Memory B cell (primary cell): ENCODE measurements around the gene SLC12A8.

Experiments used
- ATAC-seq: fragments of 150-1000 bp; cut with Tn5 transposase; 2 replicates; pipeline ENCODE4 v1.10.0; 2021; ENCODE audit warnings: low read depth, mild to moderate bottlenecking, moderate library complexity
- DNase-seq, 2 donors: peaks; one replicate each; pipeline ENCODE4 v3.0.0; 2022; ENCODE audit warnings: low spot score in 2 of 2
- H3K27ac Mint-ChIP-seq: one replicate; pipeline ENCODE4 v1.8.0; 2022; ENCODE audit warnings: mild to moderate bottlenecking, moderate library complexity, mixed read lengths
- H3K27me3 Mint-ChIP-seq: one replicate; pipeline ENCODE4 v1.8.0; 2022; ENCODE audit warnings: mixed read lengths
- H3K36me3 Mint-ChIP-seq: one replicate; pipeline ENCODE4 v1.8.0; 2022; ENCODE audit warnings: mild to moderate bottlenecking, mixed read lengths
- H3K4me1 Mint-ChIP-seq: one replicate; pipeline ENCODE4 v1.8.0; 2022; ENCODE audit warnings: mixed read lengths
- H3K4me3 Mint-ChIP-seq: one replicate; pipeline ENCODE4 v1.8.0; 2022; ENCODE audit warnings: mild to moderate bottlenecking, moderate library complexity, mixed read lengths
- H3K9me3 Mint-ChIP-seq: one replicate; pipeline ENCODE4 v1.8.0; 2022; ENCODE audit warnings: mixed read lengths

SLC12A8 gene

DNA sequence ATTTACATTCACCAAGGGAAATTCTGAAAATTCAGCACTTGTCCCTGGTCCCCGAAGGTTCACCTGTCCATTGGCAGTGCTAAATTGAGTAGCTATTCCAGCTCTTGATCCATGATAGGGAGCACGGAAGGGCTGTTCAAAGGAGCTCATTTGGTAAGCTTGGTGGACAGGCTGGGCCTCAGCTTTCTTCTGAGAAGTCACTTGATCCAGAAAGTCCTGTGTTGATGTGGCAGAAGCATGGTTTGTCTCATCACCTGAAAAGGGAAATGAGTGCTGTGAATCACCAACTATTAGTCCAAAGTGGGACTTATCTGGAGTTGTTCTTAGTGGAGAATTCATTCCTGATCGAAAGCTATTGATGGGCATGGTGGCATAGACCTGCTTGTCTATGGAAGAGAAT lies 19.9 kb upstream of the SLC12A8 start:
- peaks cover 7% of the 10 kb centered on the region for H3K9me3 Mint-ChIP-seq
- peaks cover 34% of the 10 kb centered on the region for H3K36me3 Mint-ChIP-seq
- no peaks in the 10 kb centered on the region for H3K27me3 Mint-ChIP-seq
- ATAC-seq (no peak), DNase-seq (no peak)
- no peak overlapping the region for H3K4me3 Mint-ChIP-seq
- peak overlapping the region; percentile 41 for H3K27ac Mint-ChIP-seq
- no peaks in the 10 kb centered on the region for H3K4me1 Mint-ChIP-seq

DNA sequence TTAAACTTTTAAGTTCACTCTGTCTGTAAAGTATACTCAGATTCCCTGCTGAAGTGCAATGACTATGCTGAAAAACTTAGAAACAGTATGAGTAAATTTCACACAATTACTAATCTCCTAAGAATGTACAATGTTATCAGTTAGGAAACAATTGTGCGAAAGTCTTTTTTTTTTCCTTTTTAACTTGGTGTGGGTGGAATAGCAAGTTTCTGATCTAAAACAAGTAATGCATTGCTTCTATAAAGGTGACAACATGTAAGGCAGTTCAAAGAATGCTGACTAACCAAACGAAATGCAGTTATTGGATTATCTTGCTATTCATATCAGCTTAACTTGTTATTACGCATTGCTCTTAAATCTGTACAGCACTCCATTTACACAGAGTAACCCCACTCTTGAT lies 19.3 kb upstream of the SLC12A8 start:
- Mint-ChIP-seq H3K4me3 (no peak overlapping the region), H3K27me3 (no peaks in the 10 kb centered on the region), H3K9me3 (peaks cover 5% of the 10 kb centered on the region), H3K36me3 (peaks cover 30% of the 10 kb centered on the region), H3K4me1 (no peaks in the 10 kb centered on the region), H3K27ac (no peak overlapping the region)
- ATAC-seq (no peak), DNase-seq (no peak)

- DNase-seq: no peak
- no peak for ATAC-seq
- Mint-ChIP-seq H3K9me3 (no peaks in the 10 kb centered on the region), H3K4me1 (no peaks in the 10 kb centered on the region), H3K27ac (no peak overlapping the region), H3K27me3 (no peaks in the 10 kb centered on the region), H3K36me3 (peaks cover 20% of the 10 kb centered on the region), H3K4me3 (no peak overlapping the region)
Observed at GRCh38 chr3:125229707-125230106, 17.2 kb upstream of the SLC12A8 start.

- Mint-ChIP-seq H3K9me3 (no peaks in the 10 kb centered on the region), H3K4me3 (no peak overlapping the region), H3K27ac (no peak overlapping the region), H3K4me1 (no peaks in the 10 kb centered on the region), H3K27me3 (no peaks in the 10 kb centered on the region), H3K36me3 (peaks cover 20% of the 10 kb centered on the region)
- ATAC-seq: no peak
- no peak for DNase-seq
Observed at GRCh38 chr3:125229168-125229567, 16.6 kb upstream of the SLC12A8 start.

DNA sequence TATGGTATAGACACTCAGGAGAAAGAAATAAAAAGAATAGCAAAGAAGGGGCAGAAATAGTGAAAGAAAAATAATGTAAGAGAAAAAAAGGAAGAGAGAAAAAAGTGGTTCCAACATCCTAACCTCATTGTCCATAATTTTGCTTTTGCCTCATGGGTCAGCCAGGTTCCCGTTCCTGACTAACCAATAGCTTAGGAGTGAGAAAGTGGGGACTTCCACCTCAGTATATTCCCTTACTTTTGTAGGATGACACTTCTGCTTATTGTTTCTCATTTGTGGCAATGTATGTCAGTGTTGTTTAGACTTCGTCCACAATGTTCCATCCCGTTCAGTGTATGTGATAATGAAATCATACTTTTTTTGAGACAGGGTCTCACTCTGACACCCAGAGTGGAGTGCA lies 9.3 kb upstream of the SLC12A8 start:
- DNase-seq (no peak), ATAC-seq (no peak)
- H3K4me3 Mint-ChIP-seq: no peak overlapping the region
- no peaks in the 10 kb centered on the region for H3K9me3 Mint-ChIP-seq
- no peaks in the 10 kb centered on the region for H3K36me3 Mint-ChIP-seq
- H3K4me1 Mint-ChIP-seq: peaks cover 13% of the 10 kb centered on the region
- H3K27me3 Mint-ChIP-seq: no peaks in the 10 kb centered on the region
- no peak overlapping the region for H3K27ac Mint-ChIP-seq

GRCh38 chr3:125220727-125221429 lies 8.3 kb upstream of the SLC12A8 start:
- no peak for DNase-seq

DNA sequence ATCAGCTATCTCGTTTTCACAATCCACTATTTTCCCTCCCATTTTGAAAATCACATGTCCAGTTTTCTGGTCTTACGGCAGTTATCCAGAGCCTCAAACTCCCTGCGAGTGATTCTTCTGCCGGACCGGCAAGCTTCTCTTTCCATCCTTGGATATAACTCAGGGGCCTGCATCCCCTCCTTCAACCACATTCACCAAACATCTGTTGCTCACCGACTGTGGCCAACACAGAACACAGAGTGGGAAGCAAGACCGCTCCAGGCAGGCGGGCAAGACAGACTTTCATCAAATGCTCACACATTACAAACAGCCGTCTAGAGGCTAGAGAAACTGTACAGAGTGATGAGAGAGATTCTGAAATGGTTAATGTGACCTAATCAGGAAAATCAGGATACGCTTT lies 7.6 kb upstream of the SLC12A8 start:
- H3K4me3 Mint-ChIP-seq: no peak overlapping the region

More at GRCh38 chr3:125220727-125221429, 8.3 kb upstream of the SLC12A8 start:
- Mint-ChIP-seq H3K4me1 (peaks cover 13% of the 10 kb centered on the region), H3K27ac (no peak overlapping the region), H3K9me3 (no peaks in the 10 kb centered on the region), H3K27me3 (no peaks in the 10 kb centered on the region), H3K4me3 (no peak overlapping the region), H3K36me3 (no peaks in the 10 kb centered on the region)
- ATAC-seq: no peak

DNA sequence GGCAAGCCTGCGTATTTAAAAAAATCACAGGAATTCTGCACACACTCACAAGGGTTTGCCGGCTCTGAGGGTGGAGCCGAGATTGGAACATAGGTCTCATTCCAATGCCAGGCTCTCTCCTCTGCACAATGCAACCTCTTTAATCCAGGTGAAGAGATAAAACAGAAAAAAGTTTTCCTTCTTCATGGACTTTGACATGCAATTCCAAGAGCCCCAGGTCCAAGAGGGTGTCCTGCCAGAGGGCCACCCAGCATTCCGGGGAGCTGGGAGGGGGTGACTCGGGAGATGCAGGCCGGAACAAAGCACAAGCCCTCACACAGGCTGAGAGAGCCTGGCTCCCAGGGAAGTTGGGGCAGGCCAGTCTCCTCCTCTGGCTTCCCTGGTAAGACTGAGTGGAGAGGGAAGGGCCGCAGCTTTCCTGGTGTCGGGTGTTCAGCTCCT lies 6.7 kb upstream of the SLC12A8 start:
- DNase-seq (no peak), ATAC-seq (no peak)
- Mint-ChIP-seq H3K27me3 (peaks cover 2% of the 10 kb centered on the region), H3K4me1 (peaks cover 17% of the 10 kb centered on the region), H3K27ac (no peak overlapping the region), H3K4me3 (no peak overlapping the region), H3K36me3 (no peaks in the 10 kb centered on the region), H3K9me3 (no peaks in the 10 kb centered on the region)

More for the DNA sequence above, 7.6 kb upstream of the SLC12A8 start:
- Mint-ChIP-seq H3K27ac (no peak overlapping the region), H3K9me3 (no peaks in the 10 kb centered on the region), H3K36me3 (no peaks in the 10 kb centered on the region), H3K4me1 (peaks cover 13% of the 10 kb centered on the region), H3K27me3 (no peaks in the 10 kb centered on the region)
- DNase-seq (no peak), ATAC-seq (no peak)

DNA sequence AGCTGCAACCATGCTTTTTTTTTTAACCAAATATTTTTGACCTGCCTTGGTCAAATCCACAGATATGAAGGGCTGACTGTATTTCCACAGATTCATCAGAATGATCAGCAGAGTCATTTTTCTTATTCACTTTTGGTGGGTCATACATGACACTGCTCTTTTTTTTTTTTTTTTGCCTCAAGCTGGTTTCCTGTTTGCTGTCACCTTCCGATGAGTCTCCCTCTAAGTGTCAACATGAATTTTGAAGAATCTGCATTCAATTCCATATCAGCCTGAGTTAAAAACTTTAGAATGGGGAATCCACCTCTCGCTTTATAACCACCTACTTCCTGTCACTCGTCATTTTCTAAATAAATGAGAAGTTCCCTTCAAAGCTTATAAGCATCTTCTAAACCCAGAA lies 2.2 kb upstream of the SLC12A8 start:
- Mint-ChIP-seq H3K36me3 (peaks cover 2% of the 10 kb centered on the region), H3K4me1 (peaks cover 10% of the 10 kb centered on the region), H3K9me3 (no peaks in the 10 kb centered on the region), H3K4me3 (no peak overlapping the region), H3K27ac (no peak overlapping the region), H3K27me3 (peaks cover 15% of the 10 kb centered on the region)
- DNase-seq (no peak), ATAC-seq (peak; percentile 64)

DNA sequence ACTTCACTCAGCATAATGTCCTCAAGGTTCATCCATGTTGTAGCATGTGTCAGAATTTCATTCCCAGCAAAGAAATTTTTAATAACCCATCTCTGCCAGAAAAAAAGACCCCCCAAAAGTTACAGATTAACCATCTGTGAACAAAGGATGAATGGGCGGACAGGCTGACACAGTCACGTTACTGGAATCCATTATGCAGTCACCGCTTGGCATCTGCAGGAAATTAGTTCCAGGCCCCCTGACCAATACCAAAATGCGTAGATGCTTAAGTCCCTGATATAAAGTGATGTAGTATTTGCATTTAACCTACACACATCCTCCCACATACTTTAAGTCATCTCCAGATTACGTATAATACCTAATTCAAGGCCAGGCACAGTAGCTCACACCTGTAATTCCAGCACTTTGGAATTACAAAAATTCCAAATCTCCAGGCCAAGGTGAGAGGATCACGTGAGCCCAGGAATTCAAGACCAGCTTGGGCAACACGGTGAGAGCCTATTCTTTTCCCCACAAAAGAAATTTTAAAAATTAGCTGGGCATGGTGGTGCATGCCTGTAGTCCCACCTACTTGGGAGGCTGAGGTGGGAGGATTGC lies 1.5 kb upstream of the SLC12A8 start:
- no peak for ATAC-seq
- Mint-ChIP-seq H3K36me3 (peaks cover 2% of the 10 kb centered on the region), H3K27ac (no peak overlapping the region), H3K4me3 (no peak overlapping the region), H3K4me1 (peaks cover 10% of the 10 kb centered on the region), H3K9me3 (no peaks in the 10 kb centered on the region), H3K27me3 (peaks cover 15% of the 10 kb centered on the region)
- no peak for DNase-seq

GRCh38 chr3:125213364-125213755 lies 812 bp upstream of the SLC12A8 start:
- Mint-ChIP-seq H3K27me3 (peaks cover 18% of the 10 kb centered on the region), H3K36me3 (peaks cover 2% of the 10 kb centered on the region), H3K4me1 (peaks cover 10% of the 10 kb centered on the region), H3K27ac (no peak overlapping the region), H3K9me3 (no peaks in the 10 kb centered on the region), H3K4me3 (no peak overlapping the region)
- ATAC-seq (no peak), DNase-seq (no peak)

DNA sequence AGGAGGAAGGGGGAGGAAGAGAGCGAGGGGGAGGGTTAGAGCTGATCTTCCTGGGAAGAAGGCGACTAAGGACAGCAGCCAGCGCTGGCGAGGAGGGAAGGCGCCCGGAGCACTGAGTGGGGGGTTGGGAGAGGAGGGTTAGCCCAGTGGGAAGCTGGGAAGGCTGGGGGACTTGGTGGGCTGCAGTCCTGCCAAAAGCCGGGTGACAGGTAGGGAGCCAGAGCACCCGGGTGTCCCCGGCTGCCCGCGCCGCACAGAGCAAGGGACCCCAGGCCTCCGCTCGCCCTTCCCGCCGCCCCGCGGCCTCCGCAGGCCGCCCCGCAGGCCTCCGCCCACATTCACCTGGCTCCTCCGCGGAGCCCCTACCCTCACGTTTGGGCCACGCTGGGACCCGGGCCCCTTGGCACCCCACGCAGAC lies 448 bp downstream of the SLC12A8 start:
- H3K36me3 Mint-ChIP-seq: peaks cover 2% of the 10 kb centered on the region
- ATAC-seq: peak; percentile 27
- peak overlapping the region; percentile 78 for H3K4me3 Mint-ChIP-seq
- H3K4me1 Mint-ChIP-seq: peaks cover 10% of the 10 kb centered on the region
- no peaks in the 10 kb centered on the region for H3K9me3 Mint-ChIP-seq
- H3K27ac Mint-ChIP-seq: no peak overlapping the region
- H3K27me3 Mint-ChIP-seq: peaks cover 18% of the 10 kb centered on the region
- no peak for DNase-seq

DNA sequence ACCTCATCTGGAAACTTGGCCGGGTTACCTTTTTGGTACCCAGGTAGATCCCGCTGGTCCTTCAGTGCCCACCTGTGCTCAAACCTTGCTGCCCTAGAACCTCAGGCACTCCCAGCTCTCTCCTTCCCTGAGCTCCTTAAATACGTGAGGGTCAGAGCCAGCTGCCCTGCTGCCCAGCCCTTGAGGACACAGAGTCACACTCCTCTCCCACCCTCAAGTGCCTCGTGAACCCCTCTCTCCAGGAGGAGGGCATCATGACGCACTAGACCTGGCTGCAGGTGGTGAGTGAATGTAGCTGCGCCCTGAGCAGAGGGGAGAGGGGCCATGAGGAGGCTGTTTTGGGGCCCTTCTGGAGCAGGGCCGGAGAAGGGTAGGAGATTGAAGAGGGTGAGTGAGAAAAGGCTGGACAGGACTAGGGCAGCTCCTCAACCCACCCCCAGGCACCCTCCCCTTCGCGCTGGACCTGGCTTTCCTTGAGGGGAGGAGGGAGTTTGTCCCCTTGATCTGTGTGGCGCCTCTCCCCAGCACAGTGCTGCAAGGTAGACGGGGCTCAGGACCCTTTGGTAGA lies 941 bp downstream of the SLC12A8 start:
- no peaks in the 10 kb centered on the region for H3K9me3 Mint-ChIP-seq
- peaks cover 10% of the 10 kb centered on the region for H3K4me1 Mint-ChIP-seq
- H3K36me3 Mint-ChIP-seq: peaks cover 2% of the 10 kb centered on the region
- H3K27me3 Mint-ChIP-seq: peaks cover 18% of the 10 kb centered on the region
- H3K4me3 Mint-ChIP-seq: peak overlapping the region; percentile 78
- no peak overlapping the region for H3K27ac Mint-ChIP-seq
- no peak for ATAC-seq
- no peak for DNase-seq

- Mint-ChIP-seq H3K4me1 (peaks cover 6% of the 10 kb centered on the region), H3K36me3 (peaks cover 2% of the 10 kb centered on the region), H3K9me3 (no peaks in the 10 kb centered on the region), H3K27ac (no peak overlapping the region), H3K27me3 (peaks cover 13% of the 10 kb centered on the region), H3K4me3 (no peak overlapping the region)
- no peak for DNase-seq
- no peak for ATAC-seq
Observed at GRCh38 chr3:125207949-125208568, 4.5 kb downstream of the SLC12A8 start.
